ENCODE data around the gene ELMO1. TPM values are rescaled to one million over a fixed set of nuclear protein-coding genes. Genes with fewer than 3 reads are reported as not detected.
A peak's percentile ranks its signal among the peaks of the same experiment; 100 is the strongest.

Gene ELMO1
- total and polyA plus RNA-seq, 2 of the 13 experiments (the other 11 are each of a cell fraction or from before 2014, with no cell fraction given), result 0.11 to 0.17 TPM

DNA sequence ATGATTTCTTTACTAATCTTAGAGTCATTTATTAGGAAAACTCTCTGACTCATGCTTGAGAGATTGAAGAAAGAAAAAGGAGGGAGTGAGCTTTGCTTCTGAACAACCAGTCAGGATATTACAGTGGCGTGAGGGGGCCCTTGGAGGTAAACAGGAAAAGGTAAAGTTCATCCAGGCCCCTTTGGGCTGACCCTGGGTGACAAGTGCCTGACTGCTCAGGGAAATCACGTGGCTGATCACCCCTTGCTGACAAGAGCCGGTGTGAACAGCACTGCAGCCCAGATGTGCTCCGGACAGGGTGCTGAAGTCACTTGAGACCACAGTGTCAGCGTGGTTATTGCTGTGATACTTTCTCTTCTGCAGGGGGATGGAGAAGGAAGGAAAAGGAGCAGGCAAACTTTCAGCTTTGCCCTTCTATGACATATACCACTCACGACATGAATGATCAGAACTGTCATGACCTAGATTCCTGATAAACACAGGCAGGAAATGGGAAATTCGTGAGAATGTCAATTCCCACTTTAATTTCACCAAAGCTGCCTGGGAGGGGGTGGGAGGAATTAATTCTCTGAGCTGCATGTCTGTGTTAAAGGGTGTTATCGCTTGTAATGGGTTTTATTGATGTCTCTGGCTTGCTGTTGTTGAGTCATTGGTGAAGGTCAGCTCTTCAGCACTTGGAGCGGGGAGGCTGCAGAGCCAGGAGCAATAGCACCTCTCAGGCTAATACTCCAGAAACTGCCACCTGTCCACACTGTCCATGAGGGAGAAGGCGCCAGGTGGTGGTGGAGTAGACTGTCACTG lies 584.6 kb downstream of the ELMO1 start (continued):
- TF ChIP-seq, protein P1, sequence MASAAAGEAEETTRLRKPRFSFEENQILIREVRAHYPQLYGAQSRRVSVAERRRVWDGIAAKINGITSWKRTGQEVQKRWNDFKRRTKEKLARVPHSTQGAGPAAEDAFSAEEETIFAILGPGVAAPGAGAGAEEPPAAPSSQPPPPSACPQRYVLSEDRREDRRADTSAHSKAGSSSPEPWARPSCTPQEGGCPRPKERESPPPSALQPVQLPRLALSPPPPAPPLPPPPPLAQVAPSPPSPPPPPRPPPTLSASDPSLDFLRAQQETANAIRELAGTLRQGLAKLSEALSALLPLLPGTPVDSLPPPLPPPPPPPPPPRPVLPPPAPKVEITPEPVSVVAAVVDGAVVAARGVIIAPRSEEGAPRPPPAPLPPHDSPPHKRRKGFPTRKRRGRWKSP (CRISPR knock-in tag; IDR thresholded peaks at IDR 0.05), result peak; percentile 63; the same call in 1 of the 2 replicates
- TF ChIP-seq JUN (CRISPR knock-in tag; IDR thresholded peaks at IDR 0.05), result peak; percentile 86
- 0 out of 2 replicates have a peak, but pooled peaks have one; percentile 76 for TF ChIP-seq SETDB1 (CRISPR knock-in tag; IDR thresholded peaks at IDR 0.05; ENCODE audit: borderline replicate concordance)
- peak; percentile 99 for TF ChIP-seq SALL1 (CRISPR knock-in tag; IDR thresholded peaks at IDR 0.05)
- TF ChIP-seq HNF4G (IDR thresholded peaks at IDR 0.05; ENCODE audit: borderline replicate concordance, low read depth, low read length), result peak; percentile 64
- peak; percentile 71; the same call in 1 of the 2 replicates for TF ChIP-seq HNF4G (CRISPR knock-in tag; IDR thresholded peaks at IDR 0.05; ENCODE audit: borderline replicate concordance, low read depth)
- TF ChIP-seq, protein P2, sequence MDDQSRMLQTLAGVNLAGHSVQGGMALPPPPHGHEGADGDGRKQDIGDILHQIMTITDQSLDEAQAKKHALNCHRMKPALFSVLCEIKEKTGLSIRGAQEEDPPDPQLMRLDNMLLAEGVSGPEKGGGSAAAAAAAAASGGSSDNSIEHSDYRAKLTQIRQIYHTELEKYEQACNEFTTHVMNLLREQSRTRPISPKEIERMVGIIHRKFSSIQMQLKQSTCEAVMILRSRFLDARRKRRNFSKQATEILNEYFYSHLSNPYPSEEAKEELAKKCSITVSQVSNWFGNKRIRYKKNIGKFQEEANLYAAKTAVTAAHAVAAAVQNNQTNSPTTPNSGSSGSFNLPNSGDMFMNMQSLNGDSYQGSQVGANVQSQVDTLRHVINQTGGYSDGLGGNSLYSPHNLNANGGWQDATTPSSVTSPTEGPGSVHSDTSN (CRISPR knock-in tag; IDR thresholded peaks at IDR 0.05; ENCODE audit: borderline replicate concordance), result no peak
- TF ChIP-seq GABPB1 (CRISPR knock-in tag; IDR thresholded peaks at IDR 0.05), result peak; percentile 68
- TF ChIP-seq ZNF326 (CRISPR knock-in tag; IDR thresholded peaks at IDR 0.05; ENCODE audit: borderline replicate concordance), result no peak
- TF ChIP-seq KAT7 (CRISPR knock-in tag; IDR thresholded peaks at IDR 0.05; ENCODE audit: borderline replicate concordance), result no peak; the same call in 1 of the 2 replicates
- peak; percentile 98 for TF ChIP-seq ZBTB42 (CRISPR knock-in tag; IDR thresholded peaks at IDR 0.05)
- TF ChIP-seq, protein P3, sequence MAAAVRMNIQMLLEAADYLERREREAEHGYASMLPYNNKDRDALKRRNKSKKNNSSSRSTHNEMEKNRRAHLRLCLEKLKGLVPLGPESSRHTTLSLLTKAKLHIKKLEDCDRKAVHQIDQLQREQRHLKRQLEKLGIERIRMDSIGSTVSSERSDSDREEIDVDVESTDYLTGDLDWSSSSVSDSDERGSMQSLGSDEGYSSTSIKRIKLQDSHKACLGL (CRISPR knock-in tag; IDR thresholded peaks at IDR 0.05), result peak; percentile 38; the same call in 1 of the 2 replicates
- TF ChIP-seq ZNF570 (CRISPR knock-in tag; IDR thresholded peaks at IDR 0.05; ENCODE audit: borderline replicate concordance), result no peak
- TF ChIP-seq, protein P4, sequence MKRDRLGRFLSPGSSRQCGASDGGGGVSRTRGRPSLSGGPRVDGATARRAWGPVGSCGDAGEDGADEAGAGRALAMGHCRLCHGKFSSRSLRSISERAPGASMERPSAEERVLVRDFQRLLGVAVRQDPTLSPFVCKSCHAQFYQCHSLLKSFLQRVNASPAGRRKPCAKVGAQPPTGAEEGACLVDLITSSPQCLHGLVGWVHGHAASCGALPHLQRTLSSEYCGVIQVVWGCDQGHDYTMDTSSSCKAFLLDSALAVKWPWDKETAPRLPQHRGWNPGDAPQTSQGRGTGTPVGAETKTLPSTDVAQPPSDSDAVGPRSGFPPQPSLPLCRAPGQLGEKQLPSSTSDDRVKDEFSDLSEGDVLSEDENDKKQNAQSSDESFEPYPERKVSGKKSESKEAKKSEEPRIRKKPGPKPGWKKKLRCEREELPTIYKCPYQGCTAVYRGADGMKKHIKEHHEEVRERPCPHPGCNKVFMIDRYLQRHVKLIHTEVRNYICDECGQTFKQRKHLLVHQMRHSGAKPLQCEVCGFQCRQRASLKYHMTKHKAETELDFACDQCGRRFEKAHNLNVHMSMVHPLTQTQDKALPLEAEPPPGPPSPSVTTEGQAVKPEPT (CRISPR knock-in tag; IDR thresholded peaks at IDR 0.05; ENCODE audit: low read depth), result peak; percentile 77; the same call in 1 of the 2 replicates
- TF ChIP-seq ZNF547 (CRISPR knock-in tag; IDR thresholded peaks at IDR 0.05), result 0 out of 2 replicates have a peak, but pooled peaks have one; percentile 29
- peak; percentile 60; the same call in 1 of the 2 replicates for TF ChIP-seq HIVEP1 (CRISPR knock-in tag; IDR thresholded peaks at IDR 0.05)
- TF ChIP-seq, protein P5, sequence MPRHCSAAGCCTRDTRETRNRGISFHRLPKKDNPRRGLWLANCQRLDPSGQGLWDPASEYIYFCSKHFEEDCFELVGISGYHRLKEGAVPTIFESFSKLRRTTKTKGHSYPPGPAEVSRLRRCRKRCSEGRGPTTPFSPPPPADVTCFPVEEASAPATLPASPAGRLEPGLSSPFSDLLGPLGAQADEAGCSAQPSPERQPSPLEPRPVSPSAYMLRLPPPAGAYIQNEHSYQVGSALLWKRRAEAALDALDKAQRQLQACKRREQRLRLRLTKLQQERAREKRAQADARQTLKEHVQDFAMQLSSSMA (CRISPR knock-in tag; IDR thresholded peaks at IDR 0.05), result no peak
- no peak; the same call in 1 of the 2 replicates for TF ChIP-seq MBNL3 (CRISPR knock-in tag; conservative IDR thresholded peaks at IDR 0.05)
- TF ChIP-seq WIZ (CRISPR knock-in tag; IDR thresholded peaks at IDR 0.05), result peak; percentile 86; the same call in 1 of the 2 replicates
- TF ChIP-seq ZNF709 (CRISPR knock-in tag; IDR thresholded peaks at IDR 0.05), result peak; percentile 71; the same call in 1 of the 2 replicates

Measured in HepG2 (cell line).